ENCODE data around the gene ZDHHC24.

- TF ChIP-seq SMC3 (IDR thresholded peaks at IDR 0.05; ENCODE audit: borderline replicate concordance, low read length), result no peak
- no peak for TF ChIP-seq TCF12 (IDR thresholded peaks at IDR 0.05; ENCODE audit: low read depth, low read length)
- no peak for TF ChIP-seq ATF3 (IDR thresholded peaks at IDR 0.05; ENCODE audit: borderline replicate concordance, extremely low read depth, low read depth, low read length)
- no peak for TF ChIP-seq ATF2 (IDR thresholded peaks at IDR 0.05; ENCODE audit: low read length)
- no peak for TF ChIP-seq NR2C2 (IDR thresholded peaks at IDR 0.05; ENCODE audit: borderline replicate concordance, control insufficient read depth, insufficient read length, low read depth)
- TF ChIP-seq, protein P1, sequence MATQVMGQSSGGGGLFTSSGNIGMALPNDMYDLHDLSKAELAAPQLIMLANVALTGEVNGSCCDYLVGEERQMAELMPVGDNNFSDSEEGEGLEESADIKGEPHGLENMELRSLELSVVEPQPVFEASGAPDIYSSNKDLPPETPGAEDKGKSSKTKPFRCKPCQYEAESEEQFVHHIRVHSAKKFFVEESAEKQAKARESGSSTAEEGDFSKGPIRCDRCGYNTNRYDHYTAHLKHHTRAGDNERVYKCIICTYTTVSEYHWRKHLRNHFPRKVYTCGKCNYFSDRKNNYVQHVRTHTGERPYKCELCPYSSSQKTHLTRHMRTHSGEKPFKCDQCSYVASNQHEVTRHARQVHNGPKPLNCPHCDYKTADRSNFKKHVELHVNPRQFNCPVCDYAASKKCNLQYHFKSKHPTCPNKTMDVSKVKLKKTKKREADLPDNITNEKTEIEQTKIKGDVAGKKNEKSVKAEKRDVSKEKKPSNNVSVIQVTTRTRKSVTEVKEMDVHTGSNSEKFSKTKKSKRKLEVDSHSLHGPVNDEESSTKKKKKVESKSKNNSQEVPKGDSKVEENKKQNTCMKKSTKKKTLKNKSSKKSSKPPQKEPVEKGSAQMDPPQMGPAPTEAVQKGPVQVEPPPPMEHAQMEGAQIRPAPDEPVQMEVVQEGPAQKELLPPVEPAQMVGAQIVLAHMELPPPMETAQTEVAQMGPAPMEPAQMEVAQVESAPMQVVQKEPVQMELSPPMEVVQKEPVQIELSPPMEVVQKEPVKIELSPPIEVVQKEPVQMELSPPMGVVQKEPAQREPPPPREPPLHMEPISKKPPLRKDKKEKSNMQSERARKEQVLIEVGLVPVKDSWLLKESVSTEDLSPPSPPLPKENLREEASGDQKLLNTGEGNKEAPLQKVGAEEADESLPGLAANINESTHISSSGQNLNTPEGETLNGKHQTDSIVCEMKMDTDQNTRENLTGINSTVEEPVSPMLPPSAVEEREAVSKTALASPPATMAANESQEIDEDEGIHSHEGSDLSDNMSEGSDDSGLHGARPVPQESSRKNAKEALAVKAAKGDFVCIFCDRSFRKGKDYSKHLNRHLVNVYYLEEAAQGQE (IDR thresholded peaks at IDR 0.05; ENCODE audit: low read depth, low read length), result no peak
- no peak for TF ChIP-seq SRF (IDR thresholded peaks at IDR 0.05; ENCODE audit: low read depth in 2 of 2, low read length in 2 of 2)
- TF ChIP-seq CTCF (IDR thresholded peaks at IDR 0.05 in 2 of 3, conservative IDR thresholded peaks at IDR 0.05 in 1 of 3; ENCODE audit: control insufficient read depth in 2 of 3, extremely low read depth in 1 of 3, insufficient read depth in 1 of 3, low read depth in 3 of 3, low read length in 3 of 3), result no peak
- no peak for TF ChIP-seq SREBF2 (IDR thresholded peaks at IDR 0.05; ENCODE audit: low read length)
- TF ChIP-seq FOXK2 (IDR thresholded peaks at IDR 0.05), result no peak
- TF ChIP-seq NFYB (IDR thresholded peaks at IDR 0.05; ENCODE audit: insufficient read depth, low read depth, low read length), result no peak
- no peak for TF ChIP-seq SUPT20H (IDR thresholded peaks at IDR 0.05; ENCODE audit: borderline replicate concordance, control insufficient read depth, low read depth, low read length)
- TF ChIP-seq KDM1A (IDR thresholded peaks at IDR 0.05; ENCODE audit: borderline replicate concordance), result no peak
These were observed 74.7 kb downstream of the ZDHHC24 start for GRCh38 chr11:66471142-66471541.

Measured in GM12878 (cell line).